ENCODE measurements around the gene RAD51B. TPM values are rescaled to one million over a fixed set of nuclear protein-coding genes. Genes with fewer than 3 reads are reported as not detected.
"Not testable (repeated sequence)": the region's sequence is repeated elsewhere in the genome, so short reads cannot be mapped to it uniquely, and the experiment has no call there.

RAD51B gene
- polyA plus RNA-seq, 1 donor: 7.3 TPM

DNA sequence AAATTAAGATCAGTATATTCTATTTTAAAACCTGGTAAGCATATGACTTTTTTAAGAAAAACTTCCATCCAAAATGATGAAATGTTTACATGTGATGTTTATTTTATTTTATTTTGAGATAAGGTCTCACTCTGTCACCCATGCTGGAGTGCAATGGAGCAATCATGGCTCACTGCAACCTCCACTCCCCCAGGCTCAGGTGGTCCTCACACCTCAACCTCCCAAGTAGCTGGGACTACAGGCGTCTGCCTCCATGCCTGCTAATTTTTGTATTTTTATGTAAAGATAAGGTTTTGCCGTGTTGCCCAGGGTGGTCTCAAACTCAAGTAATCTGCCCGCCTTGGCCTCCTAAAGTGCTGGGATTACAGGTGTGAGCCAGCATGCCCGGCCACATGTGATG, 831.5 kb downstream of the RAD51B start:
- no peak for DNase-seq (ENCODE audit: low read depth)

DNA sequence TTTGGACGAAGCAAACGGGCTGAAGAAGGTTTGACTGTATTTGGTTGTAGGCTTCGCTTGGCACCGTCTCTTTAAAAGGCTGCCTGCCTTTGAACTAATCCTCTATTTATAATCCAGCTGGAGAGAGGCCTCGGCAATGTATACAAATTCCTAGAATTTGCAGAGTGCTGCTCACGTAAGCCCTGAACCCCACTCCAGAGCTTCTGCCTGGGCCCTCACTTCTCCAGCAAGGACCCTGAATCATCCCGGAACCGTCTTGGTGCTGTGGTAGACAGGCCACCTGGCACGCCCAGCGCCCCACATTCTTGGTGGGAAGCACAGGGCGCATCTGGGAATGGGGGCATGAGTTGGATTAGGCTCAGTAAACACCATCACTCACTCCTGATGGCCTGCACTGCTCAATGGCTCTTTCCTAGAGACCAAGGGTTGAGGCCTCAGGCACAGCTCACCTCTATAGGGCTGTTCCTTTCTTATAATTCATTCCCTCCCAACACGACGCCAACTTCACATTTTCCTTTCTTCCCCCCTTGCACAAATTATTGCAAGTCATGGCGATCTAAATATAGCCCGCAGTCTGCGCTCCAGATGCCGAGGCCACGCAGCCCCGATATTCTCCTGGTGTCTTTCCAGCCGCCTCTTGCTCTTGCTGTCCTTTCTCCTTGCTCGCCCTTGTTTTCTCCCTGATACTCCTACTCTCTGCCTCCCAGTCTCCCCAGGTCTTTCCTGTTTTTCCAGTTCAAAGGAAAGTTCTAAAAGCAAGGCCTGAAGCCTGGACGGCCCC, 832.3 kb downstream of the RAD51B start:
- no peak for DNase-seq (ENCODE audit: low read depth)

DNA sequence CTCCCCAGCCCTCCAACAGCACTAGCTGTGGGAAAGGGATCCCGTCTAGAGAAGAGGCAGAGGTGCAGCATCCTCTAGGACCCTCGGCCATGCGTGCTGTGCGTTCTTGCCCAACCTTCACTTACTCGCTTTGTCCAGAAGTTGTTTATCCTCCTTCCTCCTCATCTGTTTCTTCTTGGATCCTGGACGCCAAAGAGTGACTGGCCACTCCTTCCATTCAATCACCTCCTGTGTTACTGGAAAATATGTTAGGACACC, 832.8 kb downstream of the RAD51B start:
- DNase-seq (ENCODE audit: low read depth): no peak

DNA sequence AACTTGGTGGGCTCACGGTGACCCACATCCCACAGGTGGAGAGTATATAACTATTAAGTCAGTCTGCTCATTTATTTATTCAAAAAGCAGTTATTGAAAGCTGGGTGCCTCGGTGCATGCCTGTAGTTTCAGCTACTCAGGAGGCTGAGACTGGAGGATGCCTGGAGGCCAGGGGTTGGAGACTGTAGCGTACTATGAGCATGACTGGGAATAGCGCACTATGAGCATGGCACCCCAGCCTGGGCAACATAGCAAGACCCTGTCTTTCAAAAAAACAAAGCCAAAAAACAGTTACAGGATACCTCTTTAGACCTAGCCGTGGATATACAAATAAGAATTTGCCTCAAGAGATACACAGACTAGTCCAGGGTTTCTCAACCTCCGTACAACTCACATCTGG, 833.5 kb downstream of the RAD51B start:
- no peak for DNase-seq (ENCODE audit: low read depth)

DNA sequence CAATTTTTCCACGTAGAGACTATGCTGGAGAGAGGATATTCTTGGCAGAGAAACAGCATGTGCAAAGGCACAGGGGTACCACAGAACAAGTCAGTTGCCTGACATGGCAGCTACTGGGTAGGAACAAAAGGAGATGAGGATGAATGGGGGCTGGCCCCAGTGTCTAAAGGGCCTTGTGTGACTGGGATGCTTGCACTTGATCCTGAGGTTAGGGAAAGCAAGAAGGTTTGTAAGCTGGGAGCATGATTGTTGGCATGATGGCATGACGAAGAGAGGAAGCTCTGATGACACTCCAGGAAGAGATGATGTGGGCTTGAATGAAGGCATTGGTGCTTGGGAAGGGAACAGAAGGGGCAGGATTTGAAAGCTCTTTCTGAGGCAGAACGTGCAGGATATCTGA, 834.2 kb downstream of the RAD51B start:
- no peak for DNase-seq (ENCODE audit: low read depth)

GRCh38 chr14:68654471-68654941, 834.9 kb downstream of the RAD51B start:
- no peak for DNase-seq (ENCODE audit: low read depth)

GRCh38 chr14:68655021-68655831, 835.6 kb downstream of the RAD51B start:
- no peak for DNase-seq (ENCODE audit: low read depth)

GRCh38 chr14:68655911-68656316, 836.3 kb downstream of the RAD51B start:
- DNase-seq (ENCODE audit: low read depth): no peak

- no peak for DNase-seq (ENCODE audit: low read depth)
Measured at GRCh38 chr14:68656452-68656851, 836.9 kb downstream of the RAD51B start.

DNA sequence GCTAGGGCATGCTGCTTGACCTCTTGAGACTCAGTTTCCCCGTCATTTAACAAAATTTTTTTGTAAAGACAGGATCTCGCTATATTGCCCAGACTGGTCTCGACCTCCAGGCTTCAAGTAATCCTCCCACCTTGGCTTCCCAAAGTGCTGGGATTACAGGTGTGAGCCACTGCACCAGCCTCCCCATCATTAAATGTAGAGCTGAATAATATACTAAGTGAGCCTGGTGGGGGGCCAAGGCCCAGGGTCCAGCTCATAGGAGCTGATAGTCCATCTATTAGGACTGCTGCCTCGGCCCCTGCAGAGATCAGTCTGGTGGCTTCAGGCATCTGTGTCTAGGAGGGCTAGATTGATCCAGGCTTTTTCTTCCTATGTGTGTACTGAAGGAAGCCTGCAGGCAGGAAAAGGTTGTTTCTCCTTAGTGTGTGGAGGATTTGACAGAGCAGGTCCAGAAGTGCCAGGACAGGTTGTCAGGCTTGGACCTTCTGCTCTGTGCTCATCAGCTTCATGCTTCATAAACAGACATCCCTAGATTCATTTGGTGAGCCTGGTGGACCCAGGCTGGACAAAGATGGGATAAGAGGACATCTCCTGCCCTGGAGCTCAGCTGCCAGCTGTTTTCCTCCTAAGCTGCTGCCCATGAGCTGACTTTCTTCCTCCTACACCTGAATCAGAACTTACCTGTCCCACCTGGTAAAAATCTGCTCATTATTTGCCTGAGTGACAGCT, 837.9 kb downstream of the RAD51B start:
- no peak for DNase-seq (ENCODE audit: low read depth)

DNA sequence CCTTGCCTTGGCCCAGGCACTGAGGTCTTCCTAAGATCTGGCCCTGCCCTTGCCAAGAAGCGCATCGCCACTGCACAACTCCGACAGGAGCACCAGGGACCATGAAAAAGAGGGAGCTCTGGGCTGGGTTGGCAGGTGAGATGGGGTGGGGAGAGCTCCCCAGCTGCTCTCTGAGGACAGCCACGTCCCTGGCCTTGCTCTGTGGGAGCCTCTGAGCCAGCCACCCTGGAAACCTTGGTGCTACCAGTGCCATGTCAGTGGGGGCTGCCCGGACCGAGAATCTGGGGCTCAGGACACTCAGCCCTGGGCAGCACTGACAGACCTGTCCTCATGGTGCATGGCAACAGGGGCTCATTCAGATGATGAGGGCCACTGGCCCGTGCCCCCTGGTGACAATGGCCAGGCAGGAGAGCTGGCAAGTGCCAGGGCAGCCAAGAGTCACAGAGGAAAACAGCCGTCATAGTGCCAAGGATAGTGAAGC, 838.5 kb downstream of the RAD51B start:
- DNase-seq (ENCODE audit: low read depth): no peak

DNA sequence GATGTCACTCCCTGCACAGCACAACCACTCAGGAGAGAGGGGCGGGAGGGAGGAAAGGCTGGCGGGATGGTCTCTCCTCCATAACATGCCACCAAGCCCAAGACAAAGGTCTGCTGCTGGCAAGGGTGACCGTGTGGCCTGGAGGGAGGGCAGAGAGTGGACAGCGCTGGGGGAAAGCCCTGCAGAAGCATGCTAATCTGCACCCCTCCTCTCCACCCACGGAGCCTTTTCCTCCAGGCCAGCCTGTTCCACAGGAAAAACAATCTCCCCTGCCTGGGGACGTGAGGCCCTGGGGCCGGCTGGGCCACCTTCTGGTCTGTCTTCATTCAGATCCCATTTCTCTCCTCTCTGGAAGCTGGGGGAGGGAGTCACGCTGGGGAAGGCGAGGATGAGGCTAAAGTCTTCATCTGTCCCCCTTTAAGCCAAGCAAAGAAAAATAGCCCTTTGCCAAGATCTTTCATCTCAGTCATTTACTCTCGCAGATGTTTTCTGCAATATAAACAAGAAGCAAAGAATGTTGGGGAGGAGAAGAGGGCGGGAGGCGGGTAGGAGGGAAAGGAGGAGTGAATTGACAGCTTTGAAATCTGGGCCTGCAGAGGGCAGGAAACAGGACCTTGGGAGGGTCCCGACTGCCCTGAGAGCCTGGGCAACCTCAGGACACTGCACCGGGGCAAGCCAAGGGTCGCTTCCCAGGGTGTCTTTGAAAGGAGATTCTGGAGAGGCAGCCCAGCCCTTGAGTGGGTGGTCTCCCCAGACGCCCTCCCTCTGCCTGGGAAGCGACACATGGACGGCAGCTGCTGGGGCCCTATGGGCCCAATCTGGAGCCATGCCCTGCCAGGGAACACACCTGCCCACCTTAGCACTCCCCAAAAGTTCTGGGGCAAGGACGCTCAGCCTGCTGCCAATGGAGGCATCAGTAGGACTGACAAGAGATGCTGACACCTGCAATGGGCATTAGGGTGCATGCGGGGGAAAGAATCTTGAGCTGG, 839.7 kb downstream of the RAD51B start:
- DNase-seq (ENCODE audit: low read depth): no peak

DNA sequence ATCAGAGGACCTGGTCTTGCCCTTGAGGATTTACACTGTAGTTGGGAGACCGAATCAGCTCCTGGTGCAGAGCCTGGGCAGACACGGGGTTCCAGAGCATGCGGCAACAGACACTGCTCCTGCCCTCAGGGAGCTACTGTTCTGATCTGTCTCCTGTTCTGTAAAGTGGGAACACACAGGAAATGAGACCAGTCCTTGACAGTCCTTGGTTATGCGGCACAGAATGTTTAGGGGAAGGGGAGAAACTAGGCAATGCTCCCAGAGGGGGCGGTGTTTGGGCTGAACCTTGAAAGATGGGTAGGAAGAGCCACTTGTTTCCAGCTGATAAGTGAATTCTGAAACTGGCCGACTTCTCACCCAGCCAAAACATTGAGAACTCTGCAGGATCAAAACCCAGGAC, 840.9 kb downstream of the RAD51B start:
- no peak for DNase-seq (ENCODE audit: low read depth)

- DNase-seq (ENCODE audit: low read depth): no peak
Measured at GRCh38 chr14:68661226-68662225, 841.9 kb downstream of the RAD51B start.

GRCh38 chr14:68662392-68662791, 842.8 kb downstream of the RAD51B start:
- no peak for DNase-seq (ENCODE audit: low read depth)

DNA sequence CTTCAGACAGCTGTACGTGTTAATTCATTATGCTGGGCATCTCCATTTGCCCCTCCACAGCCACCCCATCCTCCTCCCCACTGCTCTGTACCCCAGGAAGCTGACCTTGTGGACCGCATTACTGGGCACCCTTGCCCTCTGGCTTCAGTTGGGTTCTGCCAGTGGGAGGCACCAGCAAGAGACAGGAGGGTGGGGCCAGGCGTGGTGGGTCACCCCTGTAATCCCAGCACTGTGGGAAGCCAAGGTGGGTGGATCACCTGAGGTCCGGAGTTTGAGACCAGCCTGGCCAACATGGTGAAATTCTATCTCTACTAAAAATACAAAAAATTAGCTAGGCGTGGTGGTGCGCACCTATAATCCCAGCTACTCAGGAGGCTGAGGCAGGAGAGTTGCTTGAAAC, 843.2 kb downstream of the RAD51B start:
- DNase-seq (ENCODE audit: low read depth): not testable (repeated sequence)

DNA sequence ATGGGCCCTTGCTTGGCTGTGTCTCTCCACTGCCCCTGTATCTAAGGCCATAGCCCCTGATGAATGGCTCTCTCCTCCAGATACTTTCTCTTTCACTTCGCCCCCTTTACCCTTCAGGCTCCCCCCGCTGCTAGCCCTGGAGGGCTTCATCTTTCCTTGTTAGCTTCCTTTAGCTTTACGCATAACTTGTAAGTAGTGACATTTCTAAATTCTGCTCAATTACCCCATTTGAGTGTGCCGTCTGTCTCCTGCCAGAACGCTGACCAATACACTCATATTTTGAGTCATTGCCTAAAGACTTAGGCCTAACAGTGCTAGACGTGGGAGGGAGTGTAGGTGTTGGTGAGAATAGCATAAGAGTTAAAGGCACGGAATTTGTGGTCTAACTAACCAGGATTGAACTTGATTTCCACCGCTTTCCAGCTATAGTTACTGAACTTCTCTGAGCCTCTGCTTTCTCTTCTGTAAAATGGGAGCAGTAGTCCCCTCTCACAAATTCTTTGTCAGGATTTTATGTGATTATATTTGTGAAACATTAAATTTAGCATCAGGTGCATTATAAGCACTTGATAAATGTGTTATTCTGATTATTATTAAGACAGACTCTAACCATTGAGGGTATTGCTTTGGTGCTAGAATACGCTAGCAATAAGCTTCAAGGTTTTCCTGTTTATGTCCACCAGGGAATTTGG, 844.0 kb downstream of the RAD51B start:
- no peak for DNase-seq (ENCODE audit: low read depth)

DNA sequence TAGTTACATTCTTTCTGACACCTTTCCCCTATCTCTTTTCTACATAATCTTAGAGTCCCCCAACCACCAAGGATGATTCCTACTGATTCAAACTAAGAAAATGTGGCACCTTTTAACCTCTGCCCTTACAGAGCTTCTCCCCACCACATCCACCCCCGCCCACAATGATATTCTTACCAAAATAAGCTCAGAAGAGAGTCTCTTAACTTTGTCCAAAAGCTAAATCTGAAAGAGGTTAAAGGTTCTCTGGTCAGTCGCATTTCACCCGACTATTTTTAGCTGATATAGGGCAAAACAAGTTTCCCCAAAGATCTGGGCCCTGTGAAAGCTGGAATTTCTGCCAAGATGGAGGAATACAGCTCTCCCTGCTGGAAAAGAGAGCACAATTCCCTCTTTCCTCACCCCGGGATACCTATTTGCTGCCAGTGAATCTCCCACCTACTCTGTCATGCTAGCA, 844.7 kb downstream of the RAD51B start:
- no peak for DNase-seq (ENCODE audit: low read depth)

DNA sequence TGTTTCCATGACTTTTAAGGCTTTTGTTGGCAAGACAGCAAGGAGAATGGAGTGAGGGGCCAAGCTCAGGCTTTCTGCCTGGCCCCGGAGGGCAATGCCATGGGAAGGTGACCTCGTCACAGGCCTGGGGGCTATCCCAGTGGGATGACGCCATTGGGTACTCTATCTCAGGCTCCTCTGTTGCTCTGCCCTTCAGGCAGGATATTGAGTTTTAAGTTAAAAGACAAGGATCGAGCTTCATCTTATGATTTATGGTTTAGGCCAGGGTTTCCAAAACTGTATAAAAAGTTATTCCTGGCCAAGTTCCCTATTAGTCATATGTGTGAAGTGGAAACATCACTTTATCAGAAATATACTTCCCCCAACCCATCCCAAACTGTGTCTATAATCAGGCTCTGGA, 845.6 kb downstream of the RAD51B start:
- DNase-seq (ENCODE audit: low read depth): no peak
